HG02943 (cell line): ENCODE results near the gene ZKSCAN2.

ENCODE experiments used
- ATAC-seq: cut with Tn5 transposase; IDR thresholded peaks from one replicate; pipeline ENCODE4 v1.9.1; 2021; ENCODE audit warnings: mild to moderate bottlenecking, low read depth, moderate library complexity; ENCODE audit not compliant: unreplicated experiment

Gene ZKSCAN2

GRCh38 chr16:25257470-25257955 lies at the start of gene ZKSCAN2:
ZKSCAN2 (minus strand) TSS chr16:25257845; CDS start chr16:25257127, 718 bp downstream.
- peak; percentile 81 for ATAC-seq

GRCh38 chr16:25299792-25300590 lies 42.3 kb upstream of the ZKSCAN2 start:
- ATAC-seq, result no peak

DNA sequence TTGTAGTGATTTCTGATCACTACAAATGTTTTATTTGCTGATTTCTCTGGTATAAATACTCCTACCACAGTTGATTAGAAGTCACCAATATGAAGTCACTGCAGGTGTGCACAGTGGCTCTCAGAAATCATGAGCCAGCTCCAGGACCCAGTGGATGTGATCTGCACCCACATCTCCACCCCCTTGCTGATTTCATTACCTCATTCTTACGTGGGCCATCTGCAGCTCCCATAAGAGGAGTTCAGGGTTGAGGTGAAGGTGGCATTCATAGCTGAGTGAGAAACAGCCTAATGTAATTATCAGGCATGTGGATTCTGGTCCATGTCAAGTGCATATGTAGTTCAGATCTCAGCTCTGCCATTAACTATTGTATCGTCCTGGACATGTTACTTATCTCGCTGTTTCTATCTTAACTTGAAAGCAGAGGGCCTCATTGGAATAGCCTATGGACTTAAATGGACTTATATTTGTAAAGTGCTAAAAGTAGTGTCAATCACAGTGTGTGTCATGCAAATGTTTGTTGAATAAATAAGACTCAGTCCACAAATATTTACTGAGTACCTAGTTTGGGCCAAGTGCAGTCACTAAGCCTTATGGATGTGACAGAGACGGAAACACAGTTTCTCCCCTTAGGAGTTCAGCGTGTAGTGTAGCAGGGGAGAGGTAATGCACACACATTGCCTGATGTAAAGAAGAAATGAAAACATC lies 40.7 kb upstream of the ZKSCAN2 start:
- ATAC-seq, result no peak

DNA sequence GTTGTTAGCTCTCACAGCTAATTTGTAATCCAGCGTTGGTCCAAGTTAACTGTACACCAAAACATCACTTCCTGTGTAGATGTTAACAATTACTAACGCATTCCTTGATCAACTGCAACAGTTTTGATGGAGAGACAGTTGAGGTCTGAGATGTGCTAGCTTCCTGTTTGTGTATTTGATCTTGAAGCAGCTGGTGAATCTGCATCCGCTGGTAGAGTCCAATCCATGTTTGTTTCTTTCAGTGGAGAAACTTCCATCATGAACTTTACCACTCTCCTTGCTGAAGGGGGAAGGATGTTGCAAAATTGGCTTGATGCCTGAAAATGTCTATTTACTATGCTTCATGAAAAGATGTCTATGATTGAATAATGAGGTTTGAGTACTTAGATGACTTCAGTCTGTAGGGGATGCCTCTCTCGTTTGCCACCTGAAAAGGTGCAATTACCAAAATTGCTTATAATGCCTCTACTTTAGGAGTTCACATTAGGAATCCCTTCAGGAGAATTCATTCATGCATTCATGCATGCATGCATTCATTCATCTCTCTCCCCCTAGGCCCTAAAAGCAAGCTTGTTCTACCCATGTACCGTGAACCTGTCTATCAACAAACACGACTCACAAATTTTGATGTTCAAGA lies 39.6 kb upstream of the ZKSCAN2 start:
- ATAC-seq, result no peak

DNA sequence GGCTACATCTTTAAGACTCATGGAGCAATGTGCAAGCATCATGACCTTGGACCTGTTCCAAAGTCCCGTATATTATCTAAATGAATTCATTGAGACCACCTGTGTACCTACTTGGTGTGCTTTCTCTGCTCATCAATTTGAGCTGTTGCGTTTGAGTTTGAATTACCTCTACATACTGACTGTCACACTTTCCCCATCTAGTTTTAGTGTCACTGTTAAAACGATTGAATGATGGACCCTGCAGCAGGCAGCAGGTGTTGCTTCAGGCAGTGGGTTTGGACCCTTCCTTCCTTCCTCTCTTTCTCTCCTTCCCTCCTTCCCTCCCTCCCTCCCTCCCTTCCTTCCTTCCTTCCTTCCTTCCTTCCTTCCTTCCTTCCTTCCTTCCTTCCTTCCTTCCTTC lies 33.9 kb upstream of the ZKSCAN2 start:
- no peak for ATAC-seq

DNA sequence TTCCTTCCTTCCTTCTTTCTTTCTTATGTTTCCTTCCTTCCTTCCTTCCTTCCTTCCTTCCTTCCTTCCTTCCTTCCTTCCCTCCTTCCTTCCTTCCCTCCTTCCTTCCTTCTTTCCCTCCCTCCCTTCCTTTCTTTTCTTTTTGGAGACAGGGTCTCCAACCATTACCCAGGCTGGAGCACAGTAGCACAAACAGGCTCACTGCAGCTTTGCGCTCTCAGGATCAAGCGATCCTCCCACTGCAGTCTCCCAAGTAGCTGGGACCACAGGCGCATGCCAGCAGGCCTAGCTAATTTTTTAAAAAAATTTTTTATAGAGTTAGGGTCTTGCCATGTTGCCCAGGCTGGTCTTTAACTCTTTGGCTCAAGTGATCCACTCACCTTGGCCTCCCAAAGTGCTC lies 31.8 kb upstream of the ZKSCAN2 start:
- no peak for ATAC-seq

DNA sequence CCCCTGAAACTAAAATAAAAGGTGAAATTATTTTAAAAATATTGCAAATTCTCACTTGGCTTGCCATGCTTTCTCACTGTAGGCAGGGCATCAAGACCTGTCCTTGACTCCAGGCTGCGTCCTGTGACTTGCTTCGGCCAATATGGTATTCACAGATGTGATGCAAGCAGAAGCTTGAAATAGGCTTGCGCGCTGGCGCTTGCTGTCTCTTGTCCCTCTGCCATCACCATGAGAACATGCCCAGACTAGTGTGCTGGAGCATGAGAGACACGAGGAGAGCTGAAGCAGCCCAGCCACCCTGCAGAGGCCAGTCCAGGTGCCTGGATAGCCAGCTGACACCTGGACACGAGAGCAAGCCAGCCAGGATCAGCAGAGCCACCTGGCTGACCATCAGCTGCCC lies 21.8 kb upstream of the ZKSCAN2 start:
- ATAC-seq, result no peak

DNA sequence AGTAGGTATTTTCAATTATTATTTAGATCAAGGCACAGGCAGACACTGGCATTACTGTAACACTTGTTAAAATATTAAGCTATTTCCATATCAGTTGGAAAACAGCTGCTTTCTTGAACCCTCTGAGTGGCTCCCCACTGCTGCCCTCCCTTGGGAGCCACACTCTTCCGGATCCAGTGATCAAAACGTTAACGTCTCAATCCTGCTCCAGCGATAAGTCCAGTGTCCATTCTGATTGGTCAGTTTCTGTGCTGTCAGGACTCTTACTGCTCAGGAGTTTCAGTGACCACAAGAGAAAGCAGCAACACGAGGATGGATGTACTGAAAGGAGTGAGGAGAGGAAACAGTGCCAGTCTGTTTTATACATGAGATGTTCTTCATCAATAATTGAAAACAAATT lies 13.8 kb upstream of the ZKSCAN2 start:
- ATAC-seq, result no peak

- no peak for ATAC-seq
Observed at GRCh38 chr16:25270577-25270976, 12.9 kb upstream of the ZKSCAN2 start.

DNA sequence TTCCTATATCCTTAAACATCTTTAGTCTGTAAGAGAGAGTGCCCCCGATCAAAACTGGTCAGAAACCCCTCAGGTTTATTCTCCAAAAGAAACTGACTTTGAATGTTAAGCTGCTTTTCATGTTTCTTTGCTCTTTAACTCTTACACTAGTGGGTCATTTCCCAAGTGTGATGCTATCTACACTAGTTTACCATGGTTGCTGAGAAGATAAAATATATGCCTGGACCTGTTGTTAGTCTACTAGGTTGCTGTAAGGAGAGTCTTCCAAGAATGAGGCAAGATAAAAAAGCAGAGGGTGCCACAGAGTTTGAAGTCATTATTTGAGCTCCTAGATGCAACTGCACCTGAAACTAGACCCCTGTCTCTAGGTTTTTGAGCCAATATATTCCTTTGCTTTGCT lies 12.2 kb upstream of the ZKSCAN2 start:
- no peak for ATAC-seq

- ATAC-seq, result no peak
Observed at GRCh38 chr16:25265968-25266367, 8.3 kb upstream of the ZKSCAN2 start.

GRCh38 chr16:25264597-25264996 lies 7.0 kb upstream of the ZKSCAN2 start:
- no peak for ATAC-seq

GRCh38 chr16:25260416-25260815 lies 2.8 kb upstream of the ZKSCAN2 start:
- ATAC-seq, result no peak

DNA sequence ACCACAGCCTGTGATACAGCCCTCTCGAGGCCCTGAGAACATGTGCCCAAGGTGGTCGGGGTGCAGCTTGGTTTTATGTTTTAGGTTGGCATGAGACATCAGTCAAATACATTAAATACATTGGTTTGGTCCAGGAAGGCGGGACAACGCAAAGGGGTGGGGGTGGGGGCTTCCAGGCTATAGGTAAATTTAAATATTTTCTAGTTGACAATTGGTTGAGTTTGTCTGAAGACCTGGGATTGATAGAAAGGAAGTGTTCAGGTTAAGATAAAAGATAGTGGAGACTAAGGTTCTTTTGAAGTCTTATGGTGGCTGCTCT lies 1.2 kb upstream of the ZKSCAN2 start:
- ATAC-seq, result no peak

DNA sequence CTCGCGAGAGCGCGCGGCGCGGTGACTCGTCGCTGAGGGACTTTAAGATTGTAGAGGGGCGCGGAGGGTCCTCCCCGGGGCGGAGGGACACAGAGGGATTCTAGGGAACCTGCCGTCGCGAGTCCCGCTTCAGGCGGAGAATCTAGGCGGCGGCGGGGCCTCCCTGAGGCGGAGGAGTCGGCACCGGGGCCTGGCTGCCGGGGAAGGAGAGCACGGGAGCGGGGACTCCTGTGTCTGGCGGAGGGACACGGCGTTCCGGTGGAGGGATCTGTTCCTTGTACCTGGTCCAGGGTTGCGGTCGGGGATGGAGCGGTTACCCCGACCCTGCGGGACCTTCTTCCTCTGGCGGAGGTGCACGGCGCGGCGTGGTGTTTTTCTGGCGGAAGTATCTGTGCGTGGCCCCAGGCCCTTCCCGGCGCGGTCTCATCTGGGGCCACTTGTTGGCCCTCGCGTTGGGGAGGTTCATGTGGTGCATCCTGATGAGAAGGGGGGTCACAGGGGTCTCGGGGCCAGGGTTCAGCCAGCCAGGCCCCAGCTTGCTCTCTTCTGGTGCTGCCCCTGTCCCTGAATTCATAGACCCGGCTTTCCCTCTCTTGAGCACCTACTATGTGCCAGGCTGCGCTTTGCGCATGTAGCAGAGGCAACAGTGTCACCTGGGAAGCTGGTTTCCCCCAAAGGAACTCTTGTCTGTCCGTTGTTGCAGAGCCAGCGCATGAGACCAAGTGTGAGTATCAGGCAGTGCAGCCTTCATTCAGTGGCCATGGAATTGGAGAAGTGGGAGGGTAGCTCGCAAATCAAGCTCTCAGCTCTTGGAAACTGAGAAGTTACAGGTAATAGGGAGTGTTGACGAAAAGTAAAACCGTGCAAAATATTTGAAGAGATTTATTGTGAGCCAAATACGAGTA lies 563 bp upstream of the ZKSCAN2 start:
- peak; percentile 40 for ATAC-seq

DNA sequence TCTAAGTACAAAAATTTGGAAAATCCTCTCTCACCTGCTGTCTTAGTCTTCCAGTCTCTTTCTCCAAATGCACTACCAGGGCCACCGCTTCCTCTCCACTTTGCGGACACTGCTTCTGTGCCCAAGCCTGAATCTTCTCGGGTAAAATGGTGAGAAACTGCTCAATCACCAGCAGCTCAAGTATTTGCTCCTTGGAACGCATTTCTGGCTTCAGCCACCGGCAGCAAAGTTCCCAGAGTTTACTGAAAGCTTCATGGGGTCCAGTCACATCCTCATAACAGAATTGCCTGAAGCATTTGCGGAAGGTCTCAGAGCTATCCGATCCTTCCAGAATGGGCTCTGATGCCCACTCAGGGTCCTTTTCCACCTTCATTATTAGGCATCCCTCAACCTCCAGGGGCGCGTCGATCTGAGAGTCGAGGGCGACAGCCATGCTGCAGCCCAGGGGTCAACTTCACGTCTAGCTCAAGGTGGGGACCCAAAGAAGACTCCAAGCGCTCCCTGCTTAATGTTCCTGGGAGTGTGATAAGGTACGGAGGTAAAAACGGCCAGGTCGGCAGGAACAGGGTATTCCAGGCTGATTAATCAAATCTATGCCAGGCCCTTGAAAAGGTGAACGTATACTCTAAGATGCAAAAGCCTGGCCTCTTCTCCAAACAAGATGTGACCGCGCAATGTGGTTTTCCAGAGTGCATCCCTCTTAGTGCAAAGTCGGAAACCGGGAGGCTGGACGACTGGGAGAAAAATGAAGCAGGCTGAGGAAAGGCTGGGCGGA lies 763 bp downstream of the ZKSCAN2 start:
- peak; percentile 16 for ATAC-seq

DNA sequence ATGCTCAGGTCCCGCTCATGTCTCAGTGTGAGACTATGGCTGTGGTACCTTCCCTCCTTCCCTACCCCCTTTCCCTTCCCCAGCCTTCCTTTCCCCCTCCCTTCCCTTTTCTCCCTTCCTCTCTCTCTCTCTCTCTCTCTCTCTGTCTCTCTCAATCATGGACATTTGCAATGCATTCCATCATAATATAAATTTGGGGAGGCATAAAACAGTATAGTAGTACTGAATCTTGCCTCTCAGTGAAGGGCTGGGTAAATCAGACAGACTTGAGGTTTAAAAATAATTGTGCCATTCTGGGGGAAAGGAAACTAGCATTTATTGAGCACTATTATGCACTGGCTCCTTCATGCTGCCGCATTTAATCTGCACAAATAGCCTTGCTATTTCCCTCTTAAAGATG lies 4.3 kb downstream of the ZKSCAN2 start:
- ATAC-seq, result no peak

DNA sequence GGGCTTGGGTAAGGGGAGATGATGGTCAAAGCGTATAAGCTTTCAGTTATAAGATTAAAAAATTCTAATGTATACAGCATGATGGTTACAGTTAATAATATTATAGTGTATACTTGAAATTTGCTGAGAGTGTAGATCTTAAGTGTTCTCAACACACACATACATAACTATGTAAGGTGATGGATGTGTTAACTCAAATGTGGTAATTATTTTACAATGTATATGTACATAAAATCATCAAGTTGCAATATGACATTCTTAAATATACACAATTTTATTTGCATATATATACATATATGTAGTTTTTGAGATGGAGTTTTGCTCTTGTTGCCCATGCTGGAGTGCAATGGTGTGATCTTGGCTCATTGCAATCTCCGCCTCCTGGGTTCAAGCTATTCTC lies 7.2 kb downstream of the ZKSCAN2 start:
- no peak for ATAC-seq

GRCh38 chr16:25235991-25236390 lies 21.7 kb downstream of the ZKSCAN2 start:
- no peak for ATAC-seq

- no peak for ATAC-seq
Observed at GRCh38 chr16:25228372-25228771, 29.3 kb downstream of the ZKSCAN2 start.
